D721Med (cell line): ENCODE data around the gene TNNI3K.

Experiments used
- DNase-seq: peaks from one replicate; pipeline ENCODE4 v3.0.0; 2011; ENCODE audit warnings: low spot score; ENCODE audit not compliant: insufficient read length
- FAIRE-seq: peaks from 2 replicates; lab custom pipeline; 2011; peaks lifted over from hg19 to GRCh38; lab: Jason Lieb, UNC
- TF ChIP-seq, protein P1 (sequence below): IDR thresholded peaks from 2 replicates; pipeline ENCODE4 v1.5.1; 2012; ENCODE audit warnings: mild to moderate bottlenecking, control low read depth; ENCODE audit not compliant: insufficient read depth; ENCODE audit errors: missing control alignments

Gene TNNI3K

DNA sequence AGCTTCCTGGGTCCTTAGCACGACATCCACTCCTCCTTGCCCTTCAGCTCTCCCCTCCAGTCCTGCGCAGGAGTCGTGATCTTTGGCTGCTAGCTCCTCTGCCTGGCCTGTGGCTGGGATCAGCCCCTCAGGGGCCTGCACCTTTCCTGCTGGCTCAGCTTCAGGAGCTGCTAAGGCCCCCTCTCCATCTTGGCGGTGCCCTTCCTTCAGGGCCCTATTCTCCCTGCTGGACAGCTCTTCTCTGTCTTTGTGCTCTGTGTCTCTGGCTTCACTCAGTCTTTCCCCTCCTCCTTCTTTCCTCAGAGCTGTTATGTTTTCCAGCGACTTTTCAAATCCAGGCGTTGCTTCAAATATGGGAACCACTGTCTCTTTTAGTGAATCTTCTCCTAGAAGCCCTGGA, 336.7 kb downstream of the TNNI3K start:
- no peak for DNase-seq
- no peak for FAIRE-seq
- TF ChIP-seq, protein P1, sequence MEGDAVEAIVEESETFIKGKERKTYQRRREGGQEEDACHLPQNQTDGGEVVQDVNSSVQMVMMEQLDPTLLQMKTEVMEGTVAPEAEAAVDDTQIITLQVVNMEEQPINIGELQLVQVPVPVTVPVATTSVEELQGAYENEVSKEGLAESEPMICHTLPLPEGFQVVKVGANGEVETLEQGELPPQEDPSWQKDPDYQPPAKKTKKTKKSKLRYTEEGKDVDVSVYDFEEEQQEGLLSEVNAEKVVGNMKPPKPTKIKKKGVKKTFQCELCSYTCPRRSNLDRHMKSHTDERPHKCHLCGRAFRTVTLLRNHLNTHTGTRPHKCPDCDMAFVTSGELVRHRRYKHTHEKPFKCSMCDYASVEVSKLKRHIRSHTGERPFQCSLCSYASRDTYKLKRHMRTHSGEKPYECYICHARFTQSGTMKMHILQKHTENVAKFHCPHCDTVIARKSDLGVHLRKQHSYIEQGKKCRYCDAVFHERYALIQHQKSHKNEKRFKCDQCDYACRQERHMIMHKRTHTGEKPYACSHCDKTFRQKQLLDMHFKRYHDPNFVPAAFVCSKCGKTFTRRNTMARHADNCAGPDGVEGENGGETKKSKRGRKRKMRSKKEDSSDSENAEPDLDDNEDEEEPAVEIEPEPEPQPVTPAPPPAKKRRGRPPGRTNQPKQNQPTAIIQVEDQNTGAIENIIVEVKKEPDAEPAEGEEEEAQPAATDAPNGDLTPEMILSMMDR = no peak

DNA sequence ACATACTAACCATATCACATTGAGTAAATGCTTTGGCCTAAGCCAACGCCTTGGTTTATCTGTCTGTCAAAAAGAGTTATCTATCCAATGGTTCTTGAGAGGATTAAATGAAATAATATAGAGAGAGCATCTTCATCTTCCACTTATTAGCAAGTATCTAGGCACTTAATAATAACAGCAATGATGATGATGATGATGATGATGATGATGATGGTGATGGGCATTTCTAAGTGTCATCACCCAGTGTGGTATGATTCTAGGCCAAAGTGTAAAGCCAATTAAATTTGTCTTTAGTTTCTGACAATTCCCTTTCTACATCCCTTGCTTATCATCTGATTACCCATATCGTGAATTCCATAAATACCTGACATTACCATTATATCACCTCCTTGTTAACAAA, 342.9 kb downstream of the TNNI3K start:
- no peak for DNase-seq
- TF ChIP-seq, protein P1 = no peak
- no peak for FAIRE-seq

DNA sequence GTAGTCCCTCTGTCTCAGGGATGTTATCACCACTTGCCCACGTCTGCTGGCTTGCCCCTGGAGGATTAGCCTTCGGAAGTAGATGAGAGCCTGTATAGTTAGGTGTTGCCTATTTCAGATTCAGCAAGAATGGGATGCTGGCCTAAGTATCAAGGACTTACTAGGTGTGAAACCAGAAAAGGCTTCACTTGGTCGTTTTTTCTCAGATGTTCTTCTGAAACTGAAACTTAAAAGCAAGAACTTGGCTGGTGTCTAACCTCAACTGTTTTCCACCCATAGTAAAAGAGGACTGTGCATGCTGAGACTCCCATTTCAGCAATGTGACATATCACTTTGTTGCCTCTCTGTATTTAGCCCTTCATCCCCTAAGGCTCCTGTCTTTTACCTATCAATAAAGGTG, 344.2 kb downstream of the TNNI3K start:
- FAIRE-seq (no peak), DNase-seq (no peak)
- TF ChIP-seq, protein P1 = no peak

DNA sequence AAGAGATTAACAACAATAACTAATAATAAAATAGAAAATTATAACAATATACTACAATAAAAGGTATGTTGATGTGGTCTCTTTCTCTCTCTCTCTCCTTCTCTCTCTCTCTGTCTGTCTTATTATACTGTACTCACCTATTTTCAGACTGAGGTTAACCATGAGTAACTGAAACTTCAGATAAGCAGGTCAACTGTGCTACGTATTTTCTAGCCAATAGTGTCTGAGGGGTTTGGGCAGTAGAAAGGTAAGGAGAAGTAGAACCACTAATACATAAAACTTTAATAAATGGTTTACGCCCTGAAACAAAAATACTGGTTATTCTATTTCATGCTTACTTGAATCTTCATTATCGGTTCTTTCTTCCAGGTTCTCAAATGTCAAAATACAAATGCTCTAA, 348.2 kb downstream of the TNNI3K start:
- TF ChIP-seq, protein P1 = no peak
- FAIRE-seq = peak; percentile 32

DNA sequence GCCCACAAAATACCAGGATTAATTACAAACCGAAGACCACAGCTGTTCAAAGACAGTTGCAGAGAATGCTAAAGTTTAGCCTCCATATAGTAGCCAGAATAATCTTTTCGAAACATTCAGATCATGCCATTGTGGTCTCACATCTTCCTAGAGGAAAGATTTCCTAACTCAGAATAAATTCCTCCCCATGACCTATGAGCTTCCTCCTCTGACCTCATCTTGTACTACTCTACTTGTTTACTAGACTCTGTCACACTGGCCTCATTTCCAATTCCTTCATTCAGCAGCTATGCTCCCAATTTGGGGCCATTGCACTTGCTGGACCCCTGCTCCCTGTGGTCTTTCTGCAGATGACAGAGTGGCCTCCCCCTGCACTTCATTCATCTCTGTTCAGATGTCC, 349.0 kb downstream of the TNNI3K start:
- no peak for DNase-seq
- FAIRE-seq = no peak
- TF ChIP-seq, protein P1 = no peak

More for the DNA sequence above, 348.2 kb downstream of the TNNI3K start:
- no peak for DNase-seq

DNA sequence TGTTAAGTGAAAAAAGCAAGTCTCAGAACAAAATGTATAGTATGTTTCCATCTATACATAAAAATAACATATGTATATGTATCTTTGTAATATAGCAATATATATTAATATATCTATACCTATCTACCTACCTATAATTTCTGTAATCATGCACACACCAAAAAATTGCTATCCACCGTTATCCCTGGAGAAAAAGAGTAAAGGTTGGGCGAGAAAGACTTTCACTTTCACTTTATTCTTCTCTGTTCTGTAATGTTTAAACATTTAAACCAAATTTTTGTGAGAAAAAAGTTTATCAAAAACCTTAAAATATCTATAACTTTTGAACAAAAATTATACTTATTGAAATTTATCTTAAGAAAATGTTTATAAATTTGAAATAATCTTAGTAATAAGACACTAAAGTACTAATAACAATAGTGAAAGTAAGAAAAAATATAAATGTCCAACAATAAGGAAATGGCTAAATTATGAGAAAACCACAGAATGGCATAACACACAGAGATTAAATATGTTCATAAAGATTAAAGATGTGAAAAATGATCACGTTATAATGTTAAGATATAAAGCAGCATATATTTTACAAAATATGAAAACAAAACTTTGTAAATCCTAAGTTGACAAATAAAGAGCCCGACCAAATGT, 351.2 kb downstream of the TNNI3K start:
- FAIRE-seq (no peak), DNase-seq (no peak)
- TF ChIP-seq, protein P1 = no peak

DNA sequence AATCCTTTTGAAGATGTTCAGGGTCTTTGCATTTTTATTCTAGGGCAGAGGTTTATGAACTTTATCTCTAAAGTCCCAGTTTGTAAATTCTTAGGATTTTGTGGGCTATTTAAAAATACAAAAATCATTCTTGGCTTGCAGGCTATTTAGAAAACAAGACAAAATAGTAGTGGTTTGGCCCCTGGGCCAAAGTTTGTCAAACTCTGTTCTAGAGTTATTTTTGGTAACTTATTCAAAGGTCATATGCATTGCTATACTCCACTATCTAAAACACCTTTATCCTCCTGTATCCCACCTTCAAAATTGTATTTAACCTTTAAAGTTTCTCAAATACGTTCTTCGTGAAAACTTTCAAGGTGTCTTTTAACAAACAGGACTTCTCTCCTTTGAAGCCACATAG, 352.7 kb downstream of the TNNI3K start:
- DNase-seq = no peak
- no peak for FAIRE-seq
- TF ChIP-seq, protein P1 = no peak
